GM08714 (cell line): ENCODE results near the gene MEMO1.
"Not testable (repeated sequence)": the region's sequence is repeated elsewhere in the genome, so short reads cannot be mapped to it uniquely, and the experiment has no call there.

Source experiments
- H3K4me3 ChIP-seq: fragments of 200-500 bp; sonication (Bioruptor generic); 2 replicates; pipeline ENCODE4 v1.5.1; 2014; ENCODE audit warnings: mild to moderate bottlenecking, low read length, inconsistent platforms
- ZNF274 ChIP-seq: IDR thresholded peaks from 2 replicates; pipeline ENCODE4 v1.6.1; 2012; ENCODE audit warnings: mild to moderate bottlenecking, low read depth, low read length

Gene MEMO1

GRCh38 chr2:31877008-31877407 is 133.8 kb downstream of the MEMO1 start:
- no peak overlapping the region for H3K4me3 ChIP-seq
- TF ChIP-seq ZNF274 = no peak

DNA sequence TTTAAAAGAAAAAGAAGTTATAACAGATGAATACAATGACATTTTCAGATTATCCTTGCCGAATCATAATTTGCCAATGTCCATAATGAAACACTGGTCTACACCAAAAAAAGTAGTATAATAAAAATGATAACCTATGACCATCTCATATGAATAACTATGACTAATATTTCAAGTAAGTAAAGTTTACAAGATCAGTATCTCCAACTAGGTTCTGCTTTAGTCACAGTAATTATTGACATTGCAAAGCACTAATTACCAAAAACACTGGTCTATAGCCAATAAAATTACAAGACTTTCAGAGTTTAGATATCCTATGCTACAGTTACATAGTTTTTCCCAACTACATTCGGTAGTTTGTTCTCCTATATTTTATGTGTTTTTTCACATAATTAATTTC is 136.7 kb downstream of the MEMO1 start:
- H3K4me3 ChIP-seq = no peak overlapping the region
- no peak for TF ChIP-seq ZNF274

- TF ChIP-seq ZNF274 = no peak
- H3K4me3 ChIP-seq = no peak overlapping the region
Measured at GRCh38 chr2:31865215-31865614, 145.6 kb downstream of the MEMO1 start.

DNA sequence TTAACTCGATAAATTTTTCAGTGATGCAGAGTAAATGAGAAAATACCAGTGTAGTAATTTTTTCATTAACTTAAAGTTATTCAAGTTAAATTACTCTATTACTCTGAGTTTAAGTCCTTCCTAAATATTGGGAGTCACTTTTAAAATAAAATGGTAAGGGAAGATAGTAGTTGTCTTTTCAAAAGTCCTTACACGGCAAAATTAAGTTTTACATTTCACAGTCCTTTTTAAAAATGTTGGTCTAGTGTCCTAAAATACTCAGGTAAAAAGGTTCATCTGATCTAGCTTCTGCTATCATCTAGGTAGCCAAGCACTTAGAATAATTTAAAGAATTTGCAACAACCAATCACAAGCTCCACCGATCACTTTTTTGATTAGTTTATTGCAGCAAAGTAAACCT is 146.9 kb downstream of the MEMO1 start:
- TF ChIP-seq ZNF274 = no peak
- H3K4me3 ChIP-seq = no peak overlapping the region

GRCh38 chr2:31863015-31863656 is 147.7 kb downstream of the MEMO1 start:
- not testable (repeated sequence) for H3K4me3 ChIP-seq

GRCh38 chr2:31859959-31860358 is 150.8 kb downstream of the MEMO1 start:
- no peak for TF ChIP-seq ZNF274
- H3K4me3 ChIP-seq = no peak overlapping the region

DNA sequence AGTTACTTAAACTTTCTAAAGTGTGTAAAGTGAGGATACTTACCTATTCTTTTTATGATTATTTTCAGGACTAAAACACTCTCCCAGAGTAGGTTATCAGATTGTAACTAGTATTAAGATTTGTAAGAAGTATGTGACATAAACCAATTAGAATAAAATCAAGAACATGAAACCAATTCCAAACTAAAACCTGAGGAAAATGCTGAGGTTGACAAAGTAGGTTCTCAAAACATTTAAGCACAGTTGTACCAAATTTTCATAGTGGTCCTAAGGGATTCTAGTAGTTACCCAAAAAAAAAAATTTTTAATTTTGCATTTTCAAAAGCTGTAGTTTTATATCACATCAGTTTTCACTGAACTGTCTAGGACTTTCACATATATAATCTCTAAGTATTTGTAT is 157.3 kb downstream of the MEMO1 start:
- no peak overlapping the region for H3K4me3 ChIP-seq
- no peak for TF ChIP-seq ZNF274

DNA sequence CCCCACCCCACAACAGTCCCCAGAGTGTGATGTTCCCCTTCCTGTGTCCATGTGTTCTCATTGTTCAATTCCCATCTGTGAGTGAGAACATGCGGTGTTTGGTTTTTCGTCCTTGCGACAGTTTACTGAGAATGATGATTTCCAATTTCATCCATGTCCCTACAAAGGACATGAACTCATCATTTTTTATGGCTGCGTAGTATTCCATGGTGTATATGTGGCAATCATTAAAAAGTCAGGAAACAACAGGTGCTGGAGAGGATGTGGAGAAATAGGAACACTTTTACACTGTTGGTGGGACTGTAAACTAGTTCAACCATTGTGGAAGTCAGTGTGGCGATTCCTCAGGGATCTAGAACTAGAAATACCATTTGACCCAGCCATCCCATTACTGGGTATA is 168.7 kb downstream of the MEMO1 start:
- not testable (repeated sequence) for H3K4me3 ChIP-seq

DNA sequence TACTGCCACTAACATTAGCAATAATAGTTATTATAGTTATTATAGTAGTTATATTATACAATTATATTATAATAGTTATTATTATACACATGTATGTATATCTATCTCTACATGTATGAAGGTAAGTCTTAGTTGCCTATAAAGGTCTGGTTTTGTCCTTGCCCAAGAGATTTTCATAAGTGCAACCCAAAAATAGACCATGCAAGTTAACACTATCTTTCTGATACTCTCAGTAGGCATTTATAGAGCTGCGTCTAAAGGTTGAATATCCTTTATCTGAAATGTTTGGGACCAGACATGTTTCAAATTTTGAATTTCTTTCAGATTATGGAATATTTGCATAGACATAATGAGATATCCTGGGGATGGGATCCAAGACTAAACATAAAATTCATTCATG is 175.4 kb downstream of the MEMO1 start:
- H3K4me3 ChIP-seq = no peak overlapping the region
- TF ChIP-seq ZNF274 = no peak

- TF ChIP-seq ZNF274 = no peak
- H3K4me3 ChIP-seq = no peak overlapping the region
Measured at GRCh38 chr2:31832363-31832762, 178.4 kb downstream of the MEMO1 start.

- TF ChIP-seq ZNF274 = no peak
- no peak overlapping the region for H3K4me3 ChIP-seq
Measured at GRCh38 chr2:31831585-31831984, 179.2 kb downstream of the MEMO1 start.

- no peak for TF ChIP-seq ZNF274
- H3K4me3 ChIP-seq = no peak overlapping the region
Measured at GRCh38 chr2:31828891-31829290, 181.9 kb downstream of the MEMO1 start.

- H3K4me3 ChIP-seq = no peak overlapping the region
- TF ChIP-seq ZNF274 = no peak
Measured at GRCh38 chr2:31823558-31823957, 187.2 kb downstream of the MEMO1 start.

DNA sequence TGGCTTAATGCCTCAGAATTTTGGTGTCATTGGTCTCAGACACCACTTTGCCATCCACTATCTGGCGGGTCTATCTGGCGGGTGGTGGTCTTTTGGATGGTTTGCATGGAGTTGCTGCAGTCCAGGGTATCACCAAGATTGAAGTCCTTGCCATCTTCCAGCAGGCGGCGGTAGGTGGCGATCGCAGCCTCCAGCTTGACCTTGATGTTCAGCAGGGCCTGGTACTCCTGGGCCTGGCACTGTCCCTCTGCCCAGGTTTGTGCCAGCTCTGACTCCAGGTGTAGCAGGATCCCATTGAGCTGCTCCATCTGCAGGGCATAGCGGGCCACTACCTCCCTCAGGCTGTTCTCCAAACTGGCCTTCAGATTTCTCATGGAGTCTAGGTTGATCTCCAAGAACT is 188.2 kb downstream of the MEMO1 start:
- TF ChIP-seq ZNF274 = no peak
- H3K4me3 ChIP-seq = no peak overlapping the region
